Measurements from ENCODE around the gene ROR2.
"Not testable (repeated sequence)": the region's sequence is repeated elsewhere in the genome, so short reads cannot be mapped to it uniquely, and the experiment has no call there.

- TF ChIP-seq CTCF (conservative IDR thresholded peaks at IDR 0.05; ENCODE audit: low read depth in 2 of 2); POLR2AphosphoS5 (IDR thresholded peaks at IDR 0.05; ENCODE audit: low read depth); EZH2 (IDR thresholded peaks at IDR 0.05; ENCODE audit: low read depth, unreplicated experiment): not testable (repeated sequence)
- TF ChIP-seq, protein P1, sequence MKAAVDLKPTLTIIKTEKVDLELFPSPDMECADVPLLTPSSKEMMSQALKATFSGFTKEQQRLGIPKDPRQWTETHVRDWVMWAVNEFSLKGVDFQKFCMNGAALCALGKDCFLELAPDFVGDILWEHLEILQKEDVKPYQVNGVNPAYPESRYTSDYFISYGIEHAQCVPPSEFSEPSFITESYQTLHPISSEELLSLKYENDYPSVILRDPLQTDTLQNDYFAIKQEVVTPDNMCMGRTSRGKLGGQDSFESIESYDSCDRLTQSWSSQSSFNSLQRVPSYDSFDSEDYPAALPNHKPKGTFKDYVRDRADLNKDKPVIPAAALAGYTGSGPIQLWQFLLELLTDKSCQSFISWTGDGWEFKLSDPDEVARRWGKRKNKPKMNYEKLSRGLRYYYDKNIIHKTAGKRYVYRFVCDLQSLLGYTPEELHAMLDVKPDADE (IDR thresholded peaks at IDR 0.05), result not testable (repeated sequence)
Measured at GRCh38 chr9:91634832-91635231, 315.2 kb downstream of the ROR2 start.

All from GM23338 (cell line).